IMR-90 (cell line): ENCODE measurements around the gene MIOX. TPM values are rescaled to one million over a fixed set of nuclear protein-coding genes. Genes with fewer than 3 reads are reported as not detected.

Experiments
- CHD1 ChIP-seq: IDR thresholded peaks from 2 replicates; pipeline ENCODE4 v1.6.1; 2012; ENCODE audit warnings: low read depth, low read length, improper control_type of control experiment
- MAFK ChIP-seq: IDR thresholded peaks from 2 replicates; pipeline ENCODE4 v1.6.1; 2012; ENCODE audit warnings: low read depth, low read length, improper control_type of control experiment
- MXI1 ChIP-seq: IDR thresholded peaks from 2 replicates; pipeline ENCODE4 v1.6.1; 2012; ENCODE audit warnings: low read depth, mild to moderate bottlenecking, low read length, moderate library complexity, borderline replicate concordance
- polyA plus RNA-seq, 3 experiments: library from polyadenylated mRNA; depleted of rRNA; stranded (reverse); fragments of >200 nt; gene quantifications; 2 replicates each; pipeline ENCODE4 v1.2.3, GENCODE V29; 2012; ENCODE audit warnings: low replicate concordance in 1 of 3
- total RNA-seq: library from RNA; depleted of rRNA; stranded (reverse); fragments of >200 nt; gene quantifications from 2 replicates; pipeline ENCODE4 v1.2.3, GENCODE V29; 2012

The MIOX gene
- total and polyA plus RNA-seq, 2 of the 4 experiments (the other 2 are of a cell fraction): not detected

GRCh38 chr22:50526108-50526833 lies 39.6 kb downstream of the MIOX start (continued):
- no peak for TF ChIP-seq MAFK
- TF ChIP-seq MXI1: no peak; the same call in 1 of the 2 replicates
- no peak for TF ChIP-seq CHD1
